ENCODE data around the gene ADAMTS10.
"Not testable (repeated sequence)": the region's sequence is repeated elsewhere in the genome, so short reads cannot be mapped to it uniquely, and the experiment has no call there.

ADAMTS10 gene

GRCh38 chr19:8576273-8576993 is 34.1 kb downstream of the ADAMTS10 start:
- peaks cover 5% of the 10 kb centered on the region for H3K27me3 ChIP-seq (ENCODE audit: insufficient read depth, low read length, poor library complexity)
- H4K20me1 ChIP-seq (ENCODE audit: insufficient read depth, low read length), result no peaks in the 10 kb centered on the region; the same call in 1 of the 2 replicates
- H3K9ac ChIP-seq (ENCODE audit: low read depth, low read length), result no peak overlapping the region
- no peaks in the 10 kb centered on the region for H3K36me3 ChIP-seq (ENCODE audit: insufficient read depth, low read length)
- H3K4me1 ChIP-seq (ENCODE audit: insufficient read depth, low read length), result peaks cover 21% of the 10 kb centered on the region
- DNase-seq (no peak), ATAC-seq (ENCODE audit: insufficient read depth, low read depth) (no peak)
- H2AFZ ChIP-seq (ENCODE audit: low read depth, low read length), result no peak overlapping the region
- TF ChIP-seq CTCF (IDR thresholded peaks at IDR 0.05; ENCODE audit: borderline replicate concordance, extremely low read depth, low read length, poor library complexity, severe bottlenecking) (no peak), EZH2 (IDR thresholded peaks at IDR 0.05; ENCODE audit: borderline replicate concordance, low read depth, low read length, severe bottlenecking) (no peak)
- H3K79me2 ChIP-seq (ENCODE audit: insufficient read depth, low read length), result no peaks in the 10 kb centered on the region
- no peak overlapping the region for H3K4me3 ChIP-seq (ENCODE audit: low read depth in 1 of 2, low read length in 2 of 2)
- no peak overlapping the region for H3K4me2 ChIP-seq (ENCODE audit: insufficient read depth, low read length)
- H3K27ac ChIP-seq (ENCODE audit: low read length), result no peak overlapping the region
- H3K9me3 ChIP-seq (ENCODE audit: insufficient read depth, low read length, severe bottlenecking), result no peaks in the 10 kb centered on the region

- Histone ChIP-seq H3K4me1 (ENCODE audit: insufficient read depth, low read length) (peaks cover 26% of the 10 kb centered on the region), H2AFZ (ENCODE audit: low read depth, low read length) (peak overlapping the region; percentile 55; the same call in 1 of the 2 replicates), H3K36me3 (ENCODE audit: insufficient read depth, low read length) (no peaks in the 10 kb centered on the region), H4K20me1 (ENCODE audit: insufficient read depth, low read length) (no peaks in the 10 kb centered on the region; the same call in 1 of the 2 replicates), H3K27ac (ENCODE audit: low read length) (no peak overlapping the region), H3K4me2 (ENCODE audit: insufficient read depth, low read length) (peak overlapping the region; percentile 40; the same call in 1 of the 2 replicates), H3K27me3 (ENCODE audit: insufficient read depth, low read length, poor library complexity) (peaks cover 5% of the 10 kb centered on the region), H3K4me3 (ENCODE audit: low read depth in 1 of 2, low read length in 2 of 2) (no peak overlapping the region), H3K79me2 (ENCODE audit: insufficient read depth, low read length) (no peaks in the 10 kb centered on the region), H3K9ac (ENCODE audit: low read depth, low read length) (no peak overlapping the region), H3K9me3 (ENCODE audit: insufficient read depth, low read length, severe bottlenecking) (no peaks in the 10 kb centered on the region)
- ATAC-seq (ENCODE audit: insufficient read depth, low read depth) (peak; percentile 59), DNase-seq (peak; percentile 71)
- TF ChIP-seq CTCF (IDR thresholded peaks at IDR 0.05; ENCODE audit: borderline replicate concordance, extremely low read depth, low read length, poor library complexity, severe bottlenecking) (no peak), EZH2 (IDR thresholded peaks at IDR 0.05; ENCODE audit: borderline replicate concordance, low read depth, low read length, severe bottlenecking) (no peak)
These were observed 35.0 kb downstream of the ADAMTS10 start for GRCh38 chr19:8575467-8575997.

- H4K20me1 ChIP-seq (ENCODE audit: insufficient read depth, low read length); H3K9me3 ChIP-seq (ENCODE audit: insufficient read depth, low read length, severe bottlenecking): not testable (repeated sequence)
These were observed 35.9 kb downstream of the ADAMTS10 start for GRCh38 chr19:8574619-8574922.

GRCh38 chr19:8573316-8573715 is 37.2 kb downstream of the ADAMTS10 start:
- Histone ChIP-seq H3K4me2 (ENCODE audit: insufficient read depth, low read length) (no peak overlapping the region), H3K27me3 (ENCODE audit: insufficient read depth, low read length, poor library complexity) (no peaks in the 10 kb centered on the region), H3K36me3 (ENCODE audit: insufficient read depth, low read length) (no peaks in the 10 kb centered on the region), H3K4me3 (ENCODE audit: low read depth in 1 of 2, low read length in 2 of 2) (no peak overlapping the region), H2AFZ (ENCODE audit: low read depth, low read length) (no peak overlapping the region), H3K4me1 (ENCODE audit: insufficient read depth, low read length) (peaks cover 39% of the 10 kb centered on the region), H3K27ac (ENCODE audit: low read length) (no peak overlapping the region), H3K9ac (ENCODE audit: low read depth, low read length) (no peak overlapping the region), H3K9me3 (ENCODE audit: insufficient read depth, low read length, severe bottlenecking) (no peaks in the 10 kb centered on the region), H3K79me2 (ENCODE audit: insufficient read depth, low read length) (no peaks in the 10 kb centered on the region), H4K20me1 (ENCODE audit: insufficient read depth, low read length) (no peaks in the 10 kb centered on the region)
- no peak for TF ChIP-seq CTCF (IDR thresholded peaks at IDR 0.05; ENCODE audit: borderline replicate concordance, extremely low read depth, low read length, poor library complexity, severe bottlenecking)
- no peak for TF ChIP-seq EZH2 (IDR thresholded peaks at IDR 0.05; ENCODE audit: borderline replicate concordance, low read depth, low read length, severe bottlenecking)
- no peak for DNase-seq
- ATAC-seq (ENCODE audit: insufficient read depth, low read depth), result no peak

More at GRCh38 chr19:8574619-8574922, 35.9 kb downstream of the ADAMTS10 start:
- not testable (repeated sequence) for H3K27me3 ChIP-seq (ENCODE audit: insufficient read depth, low read length, poor library complexity); H3K79me2 ChIP-seq (ENCODE audit: insufficient read depth, low read length); ATAC-seq (ENCODE audit: insufficient read depth, low read depth); H3K4me3 ChIP-seq (ENCODE audit: low read depth in 1 of 2, low read length in 2 of 2); H3K27ac ChIP-seq (ENCODE audit: low read length); H3K4me2 ChIP-seq (ENCODE audit: insufficient read depth, low read length); H3K36me3 ChIP-seq (ENCODE audit: insufficient read depth, low read length); H2AFZ ChIP-seq (ENCODE audit: low read depth, low read length); DNase-seq; H3K9ac ChIP-seq (ENCODE audit: low read depth, low read length)
- peaks cover 32% of the 10 kb centered on the region for H3K4me1 ChIP-seq (ENCODE audit: insufficient read depth, low read length)

Measured in DND-41 (cell line).